Measurements from ENCODE around the gene PRUNE1.

PRUNE1 gene

DNA sequence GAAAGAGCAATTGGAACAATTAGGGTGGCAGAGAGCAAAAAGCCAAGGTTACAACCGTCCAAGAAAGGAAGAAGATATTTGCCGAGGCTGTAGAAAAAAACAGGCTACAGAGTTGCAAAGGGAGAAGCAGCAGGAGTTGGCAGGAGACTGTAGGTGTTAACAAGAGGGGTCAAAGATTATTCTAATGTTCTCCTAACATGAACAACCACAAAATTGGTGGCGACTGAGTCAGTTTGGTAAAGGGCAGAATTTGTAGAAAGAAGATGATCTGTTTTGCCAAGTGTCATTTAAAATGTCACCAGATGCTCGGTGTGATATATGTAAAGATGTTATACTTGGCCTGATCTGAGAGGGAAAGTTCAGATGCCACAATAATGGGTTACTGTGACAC, 401 bp upstream of the PRUNE1 start:
- DNase-seq, result no peak

DNA sequence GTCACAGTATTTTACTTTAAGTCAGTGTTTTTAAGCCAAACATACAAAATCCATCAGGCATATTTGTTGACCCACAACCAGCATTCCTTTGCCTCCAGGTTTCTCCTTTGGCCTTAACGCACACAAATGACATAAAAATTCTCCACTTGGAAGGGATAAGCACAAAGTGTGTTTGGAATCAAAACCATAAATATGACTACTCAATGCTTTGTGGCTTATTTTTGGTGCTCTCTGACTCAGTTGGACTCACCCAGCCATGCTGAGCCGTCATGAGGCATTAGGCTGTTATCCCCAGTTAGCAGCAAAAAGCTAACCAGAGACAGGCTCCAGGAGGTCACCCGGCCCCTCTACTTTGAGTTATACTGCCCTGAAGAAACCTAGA, 948 bp downstream of the PRUNE1 start:
- peak; percentile 28 for DNase-seq

DNA sequence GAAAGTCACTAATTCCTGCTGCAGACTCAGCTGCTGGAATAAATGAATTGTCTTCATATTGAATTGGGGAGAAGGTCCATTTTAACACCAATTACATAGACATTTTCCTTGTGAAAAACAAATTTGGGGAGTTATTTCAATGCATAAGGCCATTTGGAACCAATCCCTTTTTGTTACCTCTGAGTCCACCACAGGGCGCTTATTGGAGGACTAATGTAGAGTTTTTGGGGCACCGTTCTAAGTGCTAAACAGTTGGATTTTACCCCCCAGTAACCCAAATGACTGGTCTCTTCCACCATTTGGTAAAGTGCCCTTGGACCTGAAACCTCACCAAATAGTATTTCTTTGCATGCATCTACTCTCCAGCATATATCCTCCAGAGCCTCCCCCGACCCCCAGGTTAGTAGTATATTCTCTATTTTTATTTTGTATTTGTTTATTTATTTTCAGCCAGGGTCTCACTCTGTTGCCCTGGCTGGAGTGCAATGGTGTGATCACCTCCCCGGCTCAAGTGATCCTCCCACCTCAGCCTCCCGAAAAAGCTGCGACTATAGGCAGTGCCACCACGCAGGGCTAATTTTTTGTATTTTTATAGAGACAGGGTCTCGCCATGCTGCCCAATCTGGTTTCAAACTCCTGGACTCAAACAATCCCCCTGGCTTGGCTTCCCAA, 1.6 kb downstream of the PRUNE1 start:
- DNase-seq, result no peak

DNA sequence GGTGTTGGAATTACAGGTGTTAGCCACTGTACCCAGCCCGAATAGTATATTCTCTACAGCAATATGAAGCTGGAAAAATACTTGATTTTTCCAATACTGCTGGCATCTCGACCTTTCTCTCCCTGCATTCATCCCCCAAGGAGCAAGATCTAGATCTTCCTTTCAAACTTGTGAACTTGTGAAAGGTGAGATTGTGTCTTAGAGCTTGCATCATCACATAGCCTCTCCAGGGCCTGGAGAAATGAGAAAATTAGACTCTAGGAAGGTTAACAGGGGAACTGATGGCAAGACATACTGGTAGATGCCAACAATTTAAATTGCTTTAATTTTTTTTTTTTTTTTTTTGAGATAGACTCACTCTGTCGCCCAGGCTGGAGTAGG, 2.1 kb downstream of the PRUNE1 start:
- DNase-seq, result no peak

DNA sequence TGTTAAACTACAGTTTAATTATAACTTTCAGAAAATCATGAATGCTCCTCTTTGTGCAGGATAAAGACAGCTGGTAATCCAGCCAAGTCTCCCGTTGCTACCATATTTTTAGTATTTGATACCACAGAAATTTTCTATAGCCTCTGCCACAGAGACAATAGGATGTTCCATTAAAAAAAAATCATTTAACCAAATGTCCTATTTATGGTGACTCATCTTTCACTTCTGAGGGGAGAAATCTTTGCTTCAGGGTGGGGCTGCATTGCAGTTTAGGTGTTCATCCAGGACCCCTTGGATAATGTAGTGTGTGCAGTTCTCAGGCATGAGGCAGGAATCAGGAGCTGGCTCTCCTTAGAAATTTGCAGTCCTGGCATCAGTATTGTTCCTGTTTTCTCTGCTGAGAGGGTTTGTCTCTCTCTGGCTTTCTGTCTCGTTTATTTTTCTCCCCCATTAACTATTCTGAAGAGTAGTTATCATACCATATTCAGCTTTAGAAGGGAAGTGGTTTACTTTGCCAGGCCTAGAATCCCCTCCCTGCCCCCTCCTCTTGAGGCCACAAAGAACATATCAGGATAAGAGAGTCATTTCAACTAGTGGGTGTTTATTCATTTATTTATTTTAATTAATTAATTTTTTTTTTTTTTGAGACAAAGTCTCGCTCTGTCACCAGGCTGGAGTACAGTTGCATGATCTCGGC, 3.1 kb downstream of the PRUNE1 start:
- no peak for DNase-seq

DNA sequence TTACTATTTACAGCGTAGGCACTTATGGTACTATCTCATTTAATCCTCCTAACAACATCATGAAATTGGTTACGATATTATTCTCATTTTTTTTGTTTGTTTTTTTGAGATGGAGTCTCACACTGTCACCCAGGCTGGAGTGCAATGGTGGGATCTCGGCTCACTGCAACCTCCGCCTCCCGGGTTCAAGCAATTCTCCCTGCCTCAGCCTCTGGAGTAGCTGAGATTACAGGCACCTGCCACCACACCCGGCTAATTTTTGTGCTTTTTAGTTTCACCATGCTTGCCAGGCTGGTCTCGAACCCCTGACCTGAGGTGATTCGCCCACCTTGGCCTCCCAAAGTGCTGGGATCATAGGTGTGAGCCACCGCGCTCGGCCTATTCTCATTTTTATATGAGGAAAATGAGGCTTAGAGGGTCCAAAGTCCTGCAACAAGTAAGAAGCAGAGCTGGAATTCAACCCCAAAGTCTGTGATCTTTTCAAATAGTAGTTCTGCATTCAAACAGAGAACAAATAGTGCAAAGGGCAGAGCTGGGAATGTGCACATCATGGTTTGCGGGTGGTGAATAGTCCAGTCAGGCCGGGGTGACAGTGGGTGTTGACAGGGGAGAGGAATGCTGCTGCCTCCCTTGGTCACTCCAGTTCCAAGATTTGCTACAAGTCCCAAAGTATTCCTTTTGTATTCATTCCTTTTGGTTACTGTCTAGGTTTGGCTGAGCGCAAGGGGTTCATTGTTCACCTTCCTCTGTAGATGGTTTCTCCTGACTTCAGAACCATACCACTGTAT, 4.6 kb downstream of the PRUNE1 start:
- no peak for DNase-seq

DNA sequence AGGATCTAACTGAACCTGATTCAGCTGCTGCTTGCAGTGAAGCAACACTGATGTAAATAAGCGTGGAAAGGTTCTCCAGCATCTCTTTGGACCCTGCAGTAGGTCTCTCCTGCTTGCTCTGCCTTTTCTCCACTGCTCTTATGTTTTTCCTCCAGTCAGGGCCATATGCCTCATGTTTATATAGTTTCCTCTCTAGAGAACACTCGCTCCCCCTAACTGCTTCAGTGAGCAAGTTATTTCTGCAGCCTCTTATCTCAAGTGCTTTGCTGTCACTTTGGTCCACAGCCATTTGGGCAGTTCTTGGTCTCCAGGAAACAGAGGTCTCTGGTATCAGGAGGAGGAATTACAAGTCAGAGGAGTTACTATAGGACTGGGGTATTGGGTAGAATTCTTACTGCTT, 5.3 kb downstream of the PRUNE1 start:
- no peak for DNase-seq

DNA sequence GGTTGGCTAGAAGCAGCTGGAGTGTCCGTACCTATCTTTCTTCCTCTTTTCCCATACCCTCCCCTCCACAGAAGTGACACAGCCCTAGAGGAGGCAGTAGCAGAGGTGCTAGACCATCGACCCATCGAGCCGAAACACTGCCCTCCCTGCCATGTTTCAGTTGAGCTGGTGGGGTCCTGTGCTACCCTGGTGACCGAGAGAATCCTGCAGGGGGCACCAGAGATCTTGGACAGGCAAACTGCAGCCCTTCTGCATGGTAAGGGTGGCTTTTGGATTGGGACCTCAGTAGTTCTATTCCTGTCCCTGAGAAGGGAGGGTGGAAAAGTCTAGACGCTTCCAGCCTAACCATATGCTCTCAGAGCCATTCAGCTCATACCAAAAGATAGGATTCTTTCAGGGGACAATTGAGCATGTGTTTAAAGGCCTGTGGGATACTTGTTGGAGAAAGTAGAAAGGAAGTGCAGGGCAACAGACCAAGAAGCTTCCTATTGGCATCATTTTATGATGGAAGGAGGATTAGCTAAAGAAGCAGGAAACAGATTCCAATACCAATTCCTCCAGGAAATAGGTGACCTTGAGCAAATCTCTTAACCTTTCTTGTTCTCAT, 16.4 kb downstream of the PRUNE1 start:
- DNase-seq, result peak; percentile 86

DNA sequence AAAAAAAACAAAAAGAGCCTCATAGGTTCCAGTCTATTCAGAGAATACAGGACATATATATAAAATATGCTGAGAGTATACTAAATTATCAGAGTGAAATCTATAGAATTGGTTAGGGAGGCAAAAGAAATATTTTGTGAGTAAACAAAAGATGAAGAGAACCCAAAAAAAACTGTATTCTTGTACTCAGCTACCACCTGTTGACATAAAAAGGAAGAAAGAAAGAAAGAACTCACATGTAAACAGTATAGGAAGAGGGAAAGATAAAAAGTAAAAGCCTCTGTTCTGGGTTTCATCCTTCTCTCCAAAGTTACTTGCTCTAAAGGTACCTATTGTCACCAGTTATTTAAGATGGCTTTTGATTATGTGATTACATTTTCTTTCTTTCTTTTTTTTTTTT, 18.2 kb downstream of the PRUNE1 start:
- no peak for DNase-seq

DNA sequence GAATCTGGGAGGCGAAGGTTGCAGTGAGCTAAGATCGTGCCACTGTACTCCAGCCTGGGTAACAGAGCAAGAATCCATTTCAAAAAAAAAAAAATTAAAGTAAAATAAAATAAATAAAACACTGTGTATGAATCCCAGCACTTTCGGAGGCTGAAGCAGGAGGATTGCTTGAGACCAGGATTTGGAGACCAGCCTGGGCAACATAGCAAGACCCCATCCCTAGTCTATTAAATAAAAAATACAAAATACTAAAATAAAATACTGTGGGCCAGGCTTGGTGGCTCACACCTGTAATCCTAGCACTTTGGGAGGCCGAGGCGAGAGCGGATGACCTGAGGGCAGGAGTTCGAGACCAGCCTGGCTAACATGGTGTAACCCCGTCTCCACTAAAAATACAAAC, 23.9 kb downstream of the PRUNE1 start:
- DNase-seq, result no peak

DNA sequence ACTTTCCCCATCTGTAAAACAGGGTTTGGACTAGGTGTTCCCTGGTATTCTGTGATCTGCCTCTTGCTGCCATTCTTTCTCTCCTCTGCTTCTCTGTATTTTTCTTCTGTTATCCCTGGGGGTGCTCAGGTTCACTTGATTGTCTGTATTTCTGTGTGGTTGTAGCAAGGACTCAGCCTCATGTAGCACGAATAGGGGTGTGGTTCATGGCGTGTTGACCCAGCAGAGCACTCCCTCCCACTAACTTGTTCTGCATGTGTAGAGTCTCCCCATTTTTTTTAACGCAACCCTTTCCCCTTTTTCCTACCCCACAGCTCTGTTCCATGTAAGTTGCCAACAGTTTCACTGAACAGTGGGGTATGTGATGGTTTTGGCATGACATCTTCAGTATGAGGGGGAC, 26.9 kb downstream of the PRUNE1 start:
- no peak for DNase-seq

DNA sequence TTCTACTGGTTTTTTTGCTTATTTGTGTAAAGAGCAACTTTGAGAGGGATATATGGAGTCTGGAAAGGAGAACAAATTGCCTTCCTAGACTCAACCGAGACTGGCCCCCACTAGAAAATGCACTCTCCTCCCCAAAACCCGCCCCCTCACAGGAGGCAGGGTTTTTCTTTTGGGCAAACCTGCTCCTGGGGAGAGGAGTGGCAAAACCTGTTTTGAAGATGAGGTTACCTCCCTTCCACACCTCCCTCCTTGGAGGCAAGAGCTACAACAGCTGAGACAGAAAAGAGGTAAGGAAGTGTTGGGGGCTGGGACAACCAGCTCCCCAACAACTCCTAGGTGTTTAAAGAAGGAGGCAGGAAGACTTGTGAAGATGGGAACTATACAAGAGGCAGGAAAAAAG, 28.1 kb downstream of the PRUNE1 start, which contains the start of gene BNIPL:
TSS of gene BNIPL (plus strand) at position 231 of the 400 bp plus-strand sequence. CDS start at position 371, 140 bp downstream.
- no peak for DNase-seq

DNA sequence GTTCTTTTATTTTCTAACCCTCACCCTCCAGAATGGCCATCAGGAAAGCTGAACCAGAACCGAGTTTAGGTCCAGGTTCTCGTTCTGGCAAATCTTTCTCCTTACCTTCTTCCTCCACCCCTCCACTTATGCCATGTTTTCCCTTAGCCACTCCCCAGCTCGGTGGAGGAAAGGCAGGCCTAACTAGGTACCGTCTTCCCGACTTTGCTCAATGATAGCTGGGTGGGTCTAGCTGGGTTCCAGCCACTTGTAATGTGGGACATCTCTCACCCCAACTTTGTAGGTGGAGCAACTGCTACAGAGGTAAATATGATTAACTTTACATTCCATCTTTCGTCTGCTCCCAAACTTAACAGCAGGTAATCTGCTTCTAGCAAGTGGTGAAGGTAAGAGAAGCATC, 28.8 kb downstream of the PRUNE1 start:
- no peak for DNase-seq

DNA sequence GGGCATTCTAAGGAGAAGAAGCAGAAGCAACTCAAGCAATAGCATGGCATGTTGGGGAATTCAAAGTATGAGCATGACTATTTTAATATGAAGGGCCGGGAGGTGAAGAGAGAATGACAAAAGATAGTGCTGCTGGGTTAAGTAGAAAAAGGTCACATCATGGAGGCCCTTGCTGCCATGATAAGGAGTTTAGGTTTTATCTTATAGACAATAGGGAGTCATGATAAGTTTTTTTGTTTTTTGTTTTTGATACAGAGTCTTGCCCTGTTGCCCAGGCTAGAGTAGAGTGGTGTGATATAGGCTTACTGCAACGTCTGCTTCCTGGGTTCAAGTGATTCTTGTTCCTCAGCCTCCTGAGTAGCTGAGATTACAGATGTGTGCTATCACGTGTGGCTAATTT, 31.3 kb downstream of the PRUNE1 start:
- DNase-seq, result no peak

DNA sequence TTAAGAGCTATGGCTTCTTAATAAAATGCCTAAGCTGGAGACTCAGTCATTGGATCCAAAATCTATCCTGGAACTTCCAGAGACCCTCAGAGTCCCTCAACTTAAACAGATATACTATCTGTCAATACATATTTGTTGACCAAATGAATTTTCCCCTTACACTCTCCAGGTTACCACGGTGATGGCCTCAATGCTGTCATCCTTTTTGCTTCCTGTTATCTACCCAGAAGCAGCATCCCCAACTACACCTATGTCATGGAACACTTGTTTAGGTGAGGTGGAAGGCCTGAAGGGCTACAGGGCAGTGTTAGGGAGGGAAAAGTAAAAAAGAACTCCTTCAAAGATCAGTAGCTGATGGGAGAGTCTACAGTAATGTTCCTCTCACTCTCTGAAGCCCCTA, 34.9 kb downstream of the PRUNE1 start:
- no peak for DNase-seq

DNA sequence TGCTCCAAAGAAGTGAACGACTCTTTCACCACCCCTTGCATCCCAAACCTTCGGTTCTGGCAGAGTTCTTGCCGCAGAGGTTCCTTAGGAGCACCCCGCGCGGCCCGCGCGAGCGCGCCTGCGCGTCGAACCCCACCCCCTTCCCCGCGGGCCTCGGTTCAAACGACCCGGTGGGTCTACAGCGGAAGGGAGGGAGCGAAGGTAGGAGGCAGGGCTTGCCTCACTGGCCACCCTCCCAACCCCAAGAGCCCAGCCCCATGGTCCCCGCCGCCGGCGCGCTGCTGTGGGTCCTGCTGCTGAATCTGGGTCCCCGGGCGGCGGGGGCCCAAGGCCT, 39.3 kb downstream of the PRUNE1 start, which contains the start of gene C1orf56:
TSS of gene C1orf56 (plus strand) at position 161 of the 334 bp plus-strand sequence. CDS start at position 258, 97 bp downstream.
- DNase-seq, result peak; percentile 58

DNA sequence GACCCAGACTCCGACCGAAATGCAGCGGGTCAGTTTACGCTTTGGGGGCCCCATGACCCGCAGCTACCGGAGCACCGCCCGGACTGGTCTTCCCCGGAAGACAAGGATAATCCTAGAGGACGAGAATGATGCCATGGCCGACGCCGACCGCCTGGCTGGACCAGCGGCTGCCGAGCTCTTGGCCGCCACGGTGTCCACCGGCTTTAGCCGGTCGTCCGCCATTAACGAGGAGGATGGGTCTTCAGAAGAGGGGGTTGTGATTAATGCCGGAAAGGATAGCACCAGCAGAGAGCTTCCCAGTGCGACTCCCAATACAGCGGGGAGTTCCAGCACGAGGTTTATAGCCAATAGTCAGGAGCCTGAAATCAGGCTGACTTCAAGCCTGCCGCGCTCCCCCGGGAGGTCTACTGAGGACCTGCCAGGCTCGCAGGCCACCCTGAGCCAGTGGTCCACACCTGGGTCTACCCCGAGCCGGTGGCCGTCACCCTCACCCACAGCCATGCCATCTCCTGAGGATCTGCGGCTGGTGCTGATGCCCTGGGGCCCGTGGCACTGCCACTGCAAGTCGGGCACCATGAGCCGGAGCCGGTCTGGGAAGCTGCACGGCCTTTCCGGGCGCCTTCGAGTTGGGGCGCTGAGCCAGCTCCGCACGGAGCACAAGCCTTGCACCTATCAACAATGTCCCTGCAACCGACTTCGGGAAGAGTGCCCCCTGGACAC, 39.8 kb downstream of the PRUNE1 start:
- peak; percentile 51 for DNase-seq

DNA sequence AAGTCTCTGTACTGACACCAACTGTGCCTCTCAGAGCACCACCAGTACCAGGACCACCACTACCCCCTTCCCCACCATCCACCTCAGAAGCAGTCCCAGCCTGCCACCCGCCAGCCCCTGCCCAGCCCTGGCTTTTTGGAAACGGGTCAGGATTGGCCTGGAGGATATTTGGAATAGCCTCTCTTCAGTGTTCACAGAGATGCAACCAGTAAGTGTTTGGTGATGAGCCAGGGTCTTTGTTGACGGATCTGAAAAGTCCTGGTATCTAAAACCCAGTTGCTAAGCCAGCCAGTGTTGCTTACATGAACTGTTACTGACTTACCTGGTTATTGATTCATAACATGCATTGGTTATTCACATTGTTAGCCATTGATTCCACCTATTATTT, 40.4 kb downstream of the PRUNE1 start:
- DNase-seq, result no peak

DNA sequence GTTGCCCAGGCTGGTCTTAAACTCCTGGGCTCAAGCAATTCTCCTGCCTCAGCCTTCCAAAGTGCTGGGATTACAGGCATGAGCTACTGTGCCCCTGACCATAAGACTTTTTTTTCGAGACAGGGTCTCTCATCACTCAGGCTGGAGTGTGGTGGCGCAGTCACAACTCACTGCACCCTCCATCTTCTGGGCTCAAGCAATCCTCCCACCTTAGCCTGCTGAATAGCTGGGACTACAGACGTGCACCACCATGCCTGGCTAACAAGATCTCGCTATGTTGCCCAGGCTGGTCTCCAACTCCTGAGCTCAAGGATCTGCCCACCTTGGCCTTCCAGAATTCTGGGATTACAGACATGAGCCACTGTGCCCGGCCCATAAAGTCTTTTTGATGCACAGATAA, 41.2 kb downstream of the PRUNE1 start:
- DNase-seq, result no peak

DNA sequence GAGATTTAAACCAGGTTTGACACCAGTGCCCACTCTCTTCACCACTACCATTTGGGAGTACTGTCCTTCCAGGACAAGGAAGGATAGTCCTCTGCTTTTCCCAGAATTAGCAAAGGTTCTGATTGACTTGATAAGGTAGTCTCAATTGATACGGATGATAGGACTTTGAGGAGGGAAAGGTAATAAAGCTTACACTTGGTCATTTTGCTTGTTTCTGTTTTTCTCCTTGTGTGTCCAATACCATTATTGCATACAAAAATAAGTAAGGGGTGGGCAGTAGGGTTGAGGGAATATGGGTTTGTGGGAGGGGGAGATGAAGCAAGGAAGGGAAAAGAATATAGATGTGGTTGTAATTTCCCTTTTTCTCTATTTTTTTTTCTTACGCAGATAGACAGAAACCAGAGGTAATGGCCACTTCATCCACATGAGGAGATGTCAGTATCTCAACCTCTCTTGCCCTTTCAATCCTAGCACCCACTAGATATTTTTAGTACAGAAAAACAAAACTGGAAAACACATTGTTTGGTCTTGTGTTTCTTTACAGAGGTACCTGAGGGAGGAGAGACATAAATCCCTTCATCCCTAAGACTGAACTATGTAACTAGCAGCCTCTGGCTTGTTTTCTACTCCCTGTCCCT, 41.9 kb downstream of the PRUNE1 start:
- no peak for DNase-seq

DNA sequence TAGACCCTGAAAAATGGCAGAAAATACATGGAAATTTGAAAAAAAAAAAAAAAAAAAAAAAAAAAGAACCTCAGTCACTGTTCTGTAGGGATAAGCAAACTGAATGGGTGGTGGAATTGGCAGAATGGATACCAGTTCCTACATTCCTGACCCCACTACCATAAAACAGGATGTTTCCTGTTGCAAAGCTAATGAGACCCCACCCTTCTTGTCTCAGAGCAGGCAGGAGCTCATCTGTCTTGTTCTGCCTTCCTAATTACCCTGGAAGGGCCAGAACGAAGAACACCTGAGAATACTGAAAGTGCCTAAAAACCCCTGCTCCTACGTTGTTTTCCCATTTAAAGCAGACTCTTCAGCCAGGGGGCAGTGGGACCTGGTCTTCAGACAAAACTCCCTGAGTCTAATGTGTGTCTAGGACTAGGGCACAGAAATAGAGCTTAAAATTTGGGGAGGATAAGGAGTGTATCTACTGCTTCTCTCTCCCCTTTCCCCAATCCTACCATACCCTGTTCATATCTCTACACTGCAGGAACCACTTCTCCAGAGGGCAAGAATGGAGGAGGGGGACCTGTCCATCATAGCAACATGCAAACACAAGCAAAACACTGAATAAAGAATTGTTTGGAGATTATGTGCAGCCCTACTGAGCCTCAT, 43.2 kb downstream of the PRUNE1 start:
- DNase-seq, result no peak

DNA sequence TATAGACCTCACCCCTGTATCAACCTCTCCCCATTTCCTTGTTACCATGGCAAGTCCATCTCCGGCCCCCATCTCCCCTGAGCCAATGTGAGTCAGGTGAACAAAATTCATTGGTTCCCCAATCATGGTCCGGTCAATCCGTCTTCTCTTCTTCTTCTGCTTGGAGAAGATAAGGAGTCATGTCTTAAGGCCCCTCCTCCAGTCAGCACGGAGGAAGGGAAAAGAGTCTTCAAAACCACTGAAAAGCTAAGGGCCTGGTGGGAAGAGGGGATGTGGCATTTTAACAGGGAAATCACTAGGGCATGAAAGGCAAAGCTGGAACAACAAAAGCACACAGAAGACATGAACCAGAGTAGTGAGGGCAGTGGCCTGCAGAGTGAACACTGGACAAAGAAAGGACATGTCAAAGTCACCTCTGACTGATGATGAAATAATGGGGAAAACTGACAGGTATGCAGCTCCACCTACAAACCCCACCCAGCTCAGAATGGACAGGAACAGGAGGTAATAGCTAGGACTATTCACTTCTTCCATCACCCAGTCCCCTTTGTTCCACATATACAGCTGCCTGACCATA, 46.8 kb downstream of the PRUNE1 start:
- DNase-seq, result no peak
